Uterus (tissue), 2 donors: Measurements from ENCODE around the gene TRANK1.

Experiments used
- POLR2A ChIP-seq, 2 donors: fragments of 450-650 bp; IDR thresholded peaks; one replicate each; pipeline ENCODE4 v1.6.1; 2016; ENCODE audit warnings: antibody characterized with exemption in 2 of 2, mild to moderate bottlenecking in 1 of 2, moderate library complexity in 1 of 2
- TF ChIP-seq, protein P1 (sequence below), 4 experiments: fragments of 200-600 bp in 2 of 4; fragments of 450-650 bp in 2 of 4; sonication (generic) in 2 of 4; IDR thresholded peaks; one replicate each; pipeline ENCODE4 v1.5.1; 2016 to 2019; ENCODE audit warnings: antibody characterized with exemption in 4 of 4, mild to moderate bottlenecking in 2 of 4, moderate library complexity in 1 of 4

DNA sequence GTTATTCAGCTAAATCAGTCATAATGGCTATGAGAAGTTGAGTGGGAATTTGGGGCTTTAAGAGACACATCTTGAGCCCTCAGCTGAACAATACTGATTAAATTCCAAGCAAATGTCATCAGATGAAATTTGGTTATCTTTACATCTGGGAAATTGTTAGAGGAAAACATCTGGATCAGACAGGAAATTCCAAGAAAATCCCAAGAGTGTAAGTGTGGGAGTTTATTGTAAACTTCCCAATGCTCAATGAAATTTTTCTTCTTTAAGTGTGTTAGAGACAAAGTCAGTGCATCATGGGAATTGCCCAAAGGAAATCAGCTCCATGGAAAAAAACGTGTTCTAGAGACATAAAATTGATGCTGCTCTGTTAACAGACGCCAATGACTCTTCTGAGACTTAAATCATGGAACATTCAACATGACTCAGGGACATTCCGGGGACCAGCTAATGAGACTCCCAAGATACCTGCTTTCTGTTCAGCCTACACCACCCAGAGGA, 160.7 kb downstream of the TRANK1 start:
- no peak for TF ChIP-seq POLR2A (IDR thresholded peaks at IDR 0.05)
- TF ChIP-seq, protein P1, sequence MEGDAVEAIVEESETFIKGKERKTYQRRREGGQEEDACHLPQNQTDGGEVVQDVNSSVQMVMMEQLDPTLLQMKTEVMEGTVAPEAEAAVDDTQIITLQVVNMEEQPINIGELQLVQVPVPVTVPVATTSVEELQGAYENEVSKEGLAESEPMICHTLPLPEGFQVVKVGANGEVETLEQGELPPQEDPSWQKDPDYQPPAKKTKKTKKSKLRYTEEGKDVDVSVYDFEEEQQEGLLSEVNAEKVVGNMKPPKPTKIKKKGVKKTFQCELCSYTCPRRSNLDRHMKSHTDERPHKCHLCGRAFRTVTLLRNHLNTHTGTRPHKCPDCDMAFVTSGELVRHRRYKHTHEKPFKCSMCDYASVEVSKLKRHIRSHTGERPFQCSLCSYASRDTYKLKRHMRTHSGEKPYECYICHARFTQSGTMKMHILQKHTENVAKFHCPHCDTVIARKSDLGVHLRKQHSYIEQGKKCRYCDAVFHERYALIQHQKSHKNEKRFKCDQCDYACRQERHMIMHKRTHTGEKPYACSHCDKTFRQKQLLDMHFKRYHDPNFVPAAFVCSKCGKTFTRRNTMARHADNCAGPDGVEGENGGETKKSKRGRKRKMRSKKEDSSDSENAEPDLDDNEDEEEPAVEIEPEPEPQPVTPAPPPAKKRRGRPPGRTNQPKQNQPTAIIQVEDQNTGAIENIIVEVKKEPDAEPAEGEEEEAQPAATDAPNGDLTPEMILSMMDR (IDR thresholded peaks at IDR 0.05) = no peak
